GM23248 (cell line): Measurements from ENCODE around the gene JAML.

ENCODE experiments used
- EZH2 ChIP-seq: fragments of 200-600 bp; sonication (generic); IDR thresholded peaks from 2 replicates; pipeline ENCODE4 v1.6.1; 2018; ENCODE audit warnings: antibody characterized with exemption, mild to moderate bottlenecking; ENCODE audit not compliant: insufficient read depth, poor library complexity, severe bottlenecking
- EZH2phosphoT487 ChIP-seq: fragments of 200-600 bp; sonication (generic); IDR thresholded peaks from 2 replicates; pipeline ENCODE4 v1.6.1; 2018; ENCODE audit warnings: antibody characterized with exemption, moderate library complexity, mild to moderate bottlenecking, low read depth; ENCODE audit not compliant: insufficient read depth

DNA sequence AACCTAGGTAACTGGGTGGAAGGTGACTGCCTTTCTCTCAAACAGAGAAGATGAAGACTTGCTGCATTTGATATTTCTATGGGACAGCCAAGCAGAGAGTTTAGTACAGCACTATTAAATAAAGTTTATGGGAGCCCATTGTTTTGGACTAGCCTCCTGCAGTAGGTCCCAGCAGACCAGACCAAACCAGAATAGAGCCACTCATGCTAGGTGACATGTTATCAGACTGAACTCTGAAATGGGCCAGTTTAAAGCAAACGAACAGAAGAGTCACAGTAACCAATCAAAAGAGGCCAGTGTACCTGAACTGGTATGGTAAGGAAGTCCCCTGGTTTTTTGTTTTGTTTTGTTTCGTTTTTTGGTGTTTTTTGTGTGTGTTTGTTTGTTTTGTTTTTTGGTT lies 47.2 kb upstream of the JAML start:
- TF ChIP-seq EZH2 = no peak
- no peak for TF ChIP-seq EZH2phosphoT487
